ENCODE results near the gene CRK. TPM values are rescaled to one million over a fixed set of nuclear protein-coding genes. Genes with fewer than 3 reads are reported as not detected.

CRK gene
- total RNA-seq, 4 donors from 2014 or later: 84.5 to 104 (median 95.7) TPM

GRCh38 chr17:1438593-1439083, 17.4 kb downstream of the CRK start:
- DNase-seq (ENCODE audit: low spot score): no peak

GRCh38 chr17:1435326-1435725, 20.7 kb downstream of the CRK start:
- TF ChIP-seq CTCF (IDR thresholded peaks at IDR 0.05): no peak
- no peak for DNase-seq (ENCODE audit: low spot score)
- no peak for ATAC-seq (ENCODE audit: low FRiP score)

More at GRCh38 chr17:1438593-1439083, 17.4 kb downstream of the CRK start:
- ATAC-seq (ENCODE audit: low FRiP score): peak; percentile 45
- TF ChIP-seq CTCF (IDR thresholded peaks at IDR 0.05): no peak

- no peak for TF ChIP-seq CTCF (IDR thresholded peaks at IDR 0.05)
- ATAC-seq (ENCODE audit: low FRiP score): peak; percentile 47
- DNase-seq (ENCODE audit: low spot score): no peak
These were observed 21.9 kb downstream of the CRK start for GRCh38 chr17:1434150-1434549.

- no peak for TF ChIP-seq CTCF (IDR thresholded peaks at IDR 0.05)
- ATAC-seq (ENCODE audit: low FRiP score): no peak
- DNase-seq (ENCODE audit: low spot score): no peak
These were observed 24.4 kb downstream of the CRK start for GRCh38 chr17:1431631-1432104.

- no peak for TF ChIP-seq CTCF (IDR thresholded peaks at IDR 0.05)
- no peak for ATAC-seq (ENCODE audit: low FRiP score)
- DNase-seq (ENCODE audit: low spot score): no peak
These were observed 32.4 kb downstream of the CRK start for GRCh38 chr17:1423456-1424135.

GRCh38 chr17:1422885-1423284, 33.1 kb downstream of the CRK start:
- TF ChIP-seq CTCF (IDR thresholded peaks at IDR 0.05): no peak
- no peak for DNase-seq (ENCODE audit: low spot score)
- peak; percentile 82 for ATAC-seq (ENCODE audit: low FRiP score)

- no peak for DNase-seq (ENCODE audit: low spot score)
- no peak for ATAC-seq (ENCODE audit: low FRiP score)
- TF ChIP-seq CTCF (IDR thresholded peaks at IDR 0.05): no peak
These were observed 34.6 kb downstream of the CRK start for GRCh38 chr17:1421470-1421869.
